Measurements from ENCODE around the gene CAST.

Gene CAST

DNA sequence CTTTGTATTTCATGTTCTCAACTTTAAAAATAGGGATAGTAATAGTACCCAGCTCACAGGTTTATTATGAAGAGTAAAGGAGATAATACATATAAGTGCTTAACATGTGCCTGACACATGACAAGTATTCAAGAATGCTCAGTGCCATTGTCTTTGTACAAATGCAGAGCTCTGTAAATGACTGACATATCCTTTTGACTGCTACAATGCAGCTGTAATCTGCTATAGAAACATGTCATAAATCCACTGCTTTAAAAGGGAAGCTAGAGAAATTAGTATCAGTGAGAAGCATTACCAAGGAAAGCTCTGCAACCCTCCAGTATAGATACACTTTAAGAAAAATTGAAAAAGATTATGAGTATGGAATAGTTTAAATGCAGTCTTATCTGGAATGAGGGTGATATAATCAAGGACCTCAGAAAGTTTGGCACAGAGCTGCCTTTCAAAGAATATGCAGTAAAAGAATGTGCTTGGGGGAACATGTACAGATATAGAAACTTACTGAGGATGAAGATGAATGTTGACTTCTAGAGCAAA lies 127.7 kb downstream of the CAST start:
- H3F3A ChIP-seq (ENCODE audit: insufficient read depth, low read length), result no peaks in the 10 kb centered on the region
- no peak for TF ChIP-seq EZH2 (IDR thresholded peaks at IDR 0.05; ENCODE audit: borderline replicate concordance, low read length)
- TF ChIP-seq, protein P1, sequence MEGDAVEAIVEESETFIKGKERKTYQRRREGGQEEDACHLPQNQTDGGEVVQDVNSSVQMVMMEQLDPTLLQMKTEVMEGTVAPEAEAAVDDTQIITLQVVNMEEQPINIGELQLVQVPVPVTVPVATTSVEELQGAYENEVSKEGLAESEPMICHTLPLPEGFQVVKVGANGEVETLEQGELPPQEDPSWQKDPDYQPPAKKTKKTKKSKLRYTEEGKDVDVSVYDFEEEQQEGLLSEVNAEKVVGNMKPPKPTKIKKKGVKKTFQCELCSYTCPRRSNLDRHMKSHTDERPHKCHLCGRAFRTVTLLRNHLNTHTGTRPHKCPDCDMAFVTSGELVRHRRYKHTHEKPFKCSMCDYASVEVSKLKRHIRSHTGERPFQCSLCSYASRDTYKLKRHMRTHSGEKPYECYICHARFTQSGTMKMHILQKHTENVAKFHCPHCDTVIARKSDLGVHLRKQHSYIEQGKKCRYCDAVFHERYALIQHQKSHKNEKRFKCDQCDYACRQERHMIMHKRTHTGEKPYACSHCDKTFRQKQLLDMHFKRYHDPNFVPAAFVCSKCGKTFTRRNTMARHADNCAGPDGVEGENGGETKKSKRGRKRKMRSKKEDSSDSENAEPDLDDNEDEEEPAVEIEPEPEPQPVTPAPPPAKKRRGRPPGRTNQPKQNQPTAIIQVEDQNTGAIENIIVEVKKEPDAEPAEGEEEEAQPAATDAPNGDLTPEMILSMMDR (IDR thresholded peaks at IDR 0.05; ENCODE audit: low read length), result no peak
- H3K27me3 ChIP-seq (ENCODE audit: insufficient read depth, low read length), result no peaks in the 10 kb centered on the region
- peaks cover 89% of the 10 kb centered on the region for H3K36me3 ChIP-seq (ENCODE audit: insufficient read depth, low read length)
- no peaks in the 10 kb centered on the region for H3K9me3 ChIP-seq (ENCODE audit: low read length)
- H2AFZ ChIP-seq (ENCODE audit: low read length), result no peak overlapping the region
- no peaks in the 10 kb centered on the region for H3K4me1 ChIP-seq (ENCODE audit: insufficient read depth, low read length, severe bottlenecking)
- no peak overlapping the region for H3K9ac ChIP-seq (ENCODE audit: low read length)
- H3K27ac ChIP-seq (ENCODE audit: low read depth, low read length, poor library complexity, severe bottlenecking), result no peak overlapping the region
- H3K9me2 ChIP-seq (ENCODE audit: low read depth, low read length), result no peaks in the 10 kb centered on the region
- H3K79me2 ChIP-seq (ENCODE audit: insufficient read depth, low read length), result no peaks in the 10 kb centered on the region
- H3K4me3 ChIP-seq (ENCODE audit: low read depth, low read length, poor library complexity, severe bottlenecking), result no peak overlapping the region
- H3K4me2 ChIP-seq (ENCODE audit: low read length), result no peak overlapping the region
- no peaks in the 10 kb centered on the region for H4K20me1 ChIP-seq (ENCODE audit: insufficient read depth, low read length)

DNA sequence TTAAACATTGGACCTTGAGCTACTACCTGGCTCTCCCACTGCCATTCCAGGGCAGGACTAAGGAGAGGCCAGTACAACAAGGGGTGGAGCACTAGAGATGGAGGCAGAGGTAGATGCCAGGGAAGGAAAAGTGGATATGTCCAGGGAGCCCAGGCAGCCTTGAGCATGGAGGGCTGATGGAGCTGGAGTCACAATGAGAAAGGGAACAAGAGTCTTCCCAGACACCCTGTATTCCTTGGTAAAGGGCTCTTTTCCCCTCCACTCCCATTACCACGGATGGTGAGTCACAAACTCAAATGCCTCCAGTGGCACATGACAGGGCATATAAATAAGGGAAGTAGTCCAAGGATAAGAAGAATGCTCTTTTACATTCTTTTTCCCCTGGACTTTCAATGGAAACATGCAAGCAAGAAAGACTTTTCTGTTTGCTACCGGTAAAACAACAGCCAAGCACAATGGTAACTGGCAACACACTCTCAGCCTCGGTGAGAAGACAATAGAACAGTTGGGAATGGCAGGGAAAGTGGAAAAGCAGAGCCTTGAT lies 128.9 kb downstream of the CAST start:
- Histone ChIP-seq H3K27ac (ENCODE audit: low read depth, low read length, poor library complexity, severe bottlenecking) (no peak overlapping the region), H3K4me2 (ENCODE audit: low read length) (no peak overlapping the region)
- no peak for TF ChIP-seq EZH2 (IDR thresholded peaks at IDR 0.05; ENCODE audit: borderline replicate concordance, low read length)
- TF ChIP-seq, protein P1 (IDR thresholded peaks at IDR 0.05; ENCODE audit: low read length), result no peak

DNA sequence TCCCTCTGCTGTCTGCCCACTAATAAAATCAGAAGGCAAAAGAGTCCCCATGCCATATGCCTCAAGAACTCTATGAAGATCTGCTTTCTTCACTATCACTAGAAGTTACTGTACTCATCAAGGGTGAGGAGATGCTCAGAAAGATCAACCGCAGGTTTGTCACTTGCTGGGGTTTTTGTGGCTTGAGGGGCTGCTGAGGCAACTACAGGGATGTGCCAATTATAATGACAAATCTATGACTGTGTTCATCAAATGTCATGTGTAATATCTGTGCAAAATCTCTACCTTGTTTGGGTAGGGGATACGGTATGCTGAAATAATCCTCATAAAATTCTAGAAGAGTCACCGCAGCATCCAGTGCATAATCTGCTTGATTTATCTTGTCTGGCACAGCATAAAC lies 132.6 kb downstream of the CAST start:
- no peaks in the 10 kb centered on the region for H3K79me2 ChIP-seq (ENCODE audit: insufficient read depth, low read length)
- no peaks in the 10 kb centered on the region for H3F3A ChIP-seq (ENCODE audit: insufficient read depth, low read length)
- H3K27me3 ChIP-seq (ENCODE audit: insufficient read depth, low read length), result no peaks in the 10 kb centered on the region
- no peak overlapping the region for H2AFZ ChIP-seq (ENCODE audit: low read length)
- H3K9me2 ChIP-seq (ENCODE audit: low read depth, low read length), result no peaks in the 10 kb centered on the region
- TF ChIP-seq EZH2 (IDR thresholded peaks at IDR 0.05; ENCODE audit: borderline replicate concordance, low read length), result no peak
- TF ChIP-seq, protein P1 (IDR thresholded peaks at IDR 0.05; ENCODE audit: low read length), result no peak
- no peak overlapping the region for H3K9ac ChIP-seq (ENCODE audit: low read length)
- no peaks in the 10 kb centered on the region for H3K4me1 ChIP-seq (ENCODE audit: insufficient read depth, low read length, severe bottlenecking)
- no peak overlapping the region for H3K4me2 ChIP-seq (ENCODE audit: low read length)
- no peaks in the 10 kb centered on the region for H3K9me3 ChIP-seq (ENCODE audit: low read length)
- H4K20me1 ChIP-seq (ENCODE audit: insufficient read depth, low read length), result no peaks in the 10 kb centered on the region
- no peak overlapping the region for H3K27ac ChIP-seq (ENCODE audit: low read depth, low read length, poor library complexity, severe bottlenecking)
- H3K36me3 ChIP-seq (ENCODE audit: insufficient read depth, low read length), result peaks cover 99% of the 10 kb centered on the region
- no peak overlapping the region for H3K4me3 ChIP-seq (ENCODE audit: low read depth, low read length, poor library complexity, severe bottlenecking)

More for the DNA sequence above, 128.9 kb downstream of the CAST start:
- no peaks in the 10 kb centered on the region for H3K9me3 ChIP-seq (ENCODE audit: low read length)
- H3K27me3 ChIP-seq (ENCODE audit: insufficient read depth, low read length), result no peaks in the 10 kb centered on the region
- H3K79me2 ChIP-seq (ENCODE audit: insufficient read depth, low read length), result no peaks in the 10 kb centered on the region
- no peaks in the 10 kb centered on the region for H3K9me2 ChIP-seq (ENCODE audit: low read depth, low read length)
- no peaks in the 10 kb centered on the region for H4K20me1 ChIP-seq (ENCODE audit: insufficient read depth, low read length)
- H3K36me3 ChIP-seq (ENCODE audit: insufficient read depth, low read length), result peaks cover 89% of the 10 kb centered on the region
- no peaks in the 10 kb centered on the region for H3F3A ChIP-seq (ENCODE audit: insufficient read depth, low read length)
- no peak overlapping the region for H3K9ac ChIP-seq (ENCODE audit: low read length)
- H3K4me1 ChIP-seq (ENCODE audit: insufficient read depth, low read length, severe bottlenecking), result no peaks in the 10 kb centered on the region
- no peak overlapping the region for H2AFZ ChIP-seq (ENCODE audit: low read length)
- H3K4me3 ChIP-seq (ENCODE audit: low read depth, low read length, poor library complexity, severe bottlenecking), result no peak overlapping the region

Measured in OCI-LY1 (cell line).